GM12878 (cell line): Measurements from ENCODE around the gene PAXX. TPM values are rescaled to one million over a fixed set of nuclear protein-coding genes. Genes with fewer than 3 reads are reported as not detected.

Experiments used
- BACH1 ChIP-seq: fragments of 450-650 bp; IDR thresholded peaks from 2 replicates; pipeline ENCODE4 v1.6.1; 2017; ENCODE audit warnings: mild to moderate bottlenecking, borderline replicate concordance
- CTCF ChIP-seq, 3 experiments: IDR thresholded peaks in 2 of 3; conservative IDR thresholded peaks in 1 of 3; 2 replicates each; pipeline ENCODE4 v1.5.1; 2011; ENCODE audit warnings: low read depth in 3 of 3, low read length in 3 of 3, mild to moderate bottlenecking in 3 of 3, control low read depth in 2 of 3, moderate library complexity in 2 of 3, inconsistent platforms in 1 of 3, mixed read lengths in 1 of 3; ENCODE audit not compliant: control insufficient read depth in 2 of 3, insufficient read depth in 1 of 3; ENCODE audit errors: extremely low read depth in 1 of 3
- DPF2 ChIP-seq: fragments of 450-650 bp; IDR thresholded peaks from 2 replicates; pipeline ENCODE4 v1.6.1; 2017; ENCODE audit warnings: mild to moderate bottlenecking
- FOXM1 ChIP-seq: IDR thresholded peaks from 2 replicates; pipeline ENCODE4 v1.6.1; 2012; ENCODE audit warnings: low read depth, mild to moderate bottlenecking, inconsistent platforms, low read length, moderate library complexity
- GATAD2B ChIP-seq: fragments of 450-650 bp; conservative IDR thresholded peaks from 2 replicates; pipeline ENCODE4 v1.6.1; 2017; ENCODE audit warnings: low read depth, mild to moderate bottlenecking, moderate library complexity
- IKZF1 ChIP-seq: fragments of 450-650 bp; conservative IDR thresholded peaks from 2 replicates; pipeline ENCODE4 v1.6.1; 2017; ENCODE audit warnings: antibody characterized with exemption, mild to moderate bottlenecking
- LARP7 ChIP-seq: fragments of 450-650 bp; IDR thresholded peaks from 2 replicates; pipeline ENCODE4 v1.6.1; 2017; ENCODE audit warnings: mild to moderate bottlenecking
- NR2F1 ChIP-seq: fragments of 450-650 bp; conservative IDR thresholded peaks from 2 replicates; pipeline ENCODE4 v1.6.1; 2017; ENCODE audit warnings: mild to moderate bottlenecking
- SMC3 ChIP-seq: IDR thresholded peaks from 2 replicates; pipeline ENCODE4 v1.6.1; 2011; ENCODE audit warnings: low read length, improper control_type of control experiment, borderline replicate concordance
- STAT1 ChIP-seq: fragments of 450-650 bp; conservative IDR thresholded peaks from 2 replicates; pipeline ENCODE4 v1.6.1; 2014; ENCODE audit warnings: antibody characterized with exemption, mild to moderate bottlenecking
- polyA plus RNA-seq, 11 experiments: library from polyadenylated mRNA; depleted of rRNA in 4 of 11; unstranded in 6 of 11; stranded (reverse) in 5 of 11; fragments of >200 nt; fragmentation: Nextera tagmentation in 4 of 11; fragmentation: Illumina TruSeq in 1 of 11; extraction: Ambion mirVana in 4 of 11; extraction: Trizol in 1 of 11; gene quantifications; 1 replicate in 1 of 11; 2 replicates in 10 of 11; pipeline versions ENCODE4 v1.2.1 to v1.2.3, GENCODE V29; 2011 to 2016; ENCODE audit warnings: inconsistent platforms in 2 of 11, missing spikeins in 2 of 11, low read depth in 1 of 11
- total RNA-seq, 4 experiments: library from RNA; depleted of rRNA in 3 of 4; stranded (reverse); fragments of >200 nt in 3 of 4; fragmentation: Illumina TruSeq in 1 of 4; extraction: Trizol in 1 of 4; gene quantifications; 2 replicates each; pipeline versions ENCODE4 v1.2.1 to v1.2.3, GENCODE V29; 2013 to 2021
- TF ChIP-seq, protein P1 (sequence below): fragments of 450-650 bp; IDR thresholded peaks from 2 replicates; pipeline ENCODE4 v1.6.1; 2018; ENCODE audit warnings: mild to moderate bottlenecking, low read depth, moderate library complexity; ENCODE audit not compliant: partially characterized antibody
- TF ChIP-seq, protein P2 (sequence below): fragments of 450-650 bp; IDR thresholded peaks from 2 replicates; pipeline ENCODE4 v1.6.1; 2016; ENCODE audit warnings: mild to moderate bottlenecking

Gene PAXX
- total and polyA plus RNA-seq, 10 of the 15 experiments (the other 5 are each of a cell fraction or from before 2014, with no cell fraction given) = 0.18 to 60.6 (median 29.5) TPM

DNA sequence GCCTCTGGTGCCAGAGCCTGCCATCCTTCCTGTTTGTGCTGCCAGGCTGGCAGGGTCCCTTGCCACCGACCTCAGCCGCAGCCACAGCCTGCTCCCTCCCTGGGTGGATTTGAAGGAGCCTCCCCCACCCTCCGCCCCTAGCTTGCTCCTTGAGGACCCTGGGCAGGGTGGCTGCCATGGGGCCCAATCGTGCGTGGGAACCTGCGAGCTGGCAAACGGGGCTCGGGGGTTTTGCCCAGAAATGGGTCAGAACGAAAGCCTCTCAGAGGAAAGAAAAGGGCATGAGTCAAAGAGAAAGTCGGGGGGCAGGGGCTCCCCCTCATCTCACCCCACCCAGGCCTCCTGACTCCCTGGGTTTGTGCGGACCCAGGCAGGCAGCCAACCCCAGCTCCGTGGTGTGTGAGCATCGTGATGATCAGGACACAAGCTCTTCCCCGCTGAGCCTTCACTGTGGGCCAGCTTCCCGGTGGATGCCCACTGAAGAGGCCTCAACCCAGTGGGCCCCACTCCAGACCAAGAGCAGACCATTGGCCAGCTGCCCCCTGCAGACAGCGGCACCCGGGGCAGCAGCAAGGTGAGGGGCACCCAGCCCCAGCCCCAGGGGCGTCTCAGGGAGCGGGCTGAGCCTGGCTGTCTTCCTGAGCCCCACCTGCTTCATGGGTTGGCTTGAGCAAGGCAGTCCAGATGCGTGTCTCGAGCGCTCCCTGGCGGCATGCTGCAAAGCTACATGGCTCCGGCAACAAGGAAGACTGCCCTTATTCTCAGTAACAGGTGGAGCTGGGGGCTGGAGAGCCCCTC is 42.7 kb downstream of the PAXX start (continued):
- TF ChIP-seq, protein P1, sequence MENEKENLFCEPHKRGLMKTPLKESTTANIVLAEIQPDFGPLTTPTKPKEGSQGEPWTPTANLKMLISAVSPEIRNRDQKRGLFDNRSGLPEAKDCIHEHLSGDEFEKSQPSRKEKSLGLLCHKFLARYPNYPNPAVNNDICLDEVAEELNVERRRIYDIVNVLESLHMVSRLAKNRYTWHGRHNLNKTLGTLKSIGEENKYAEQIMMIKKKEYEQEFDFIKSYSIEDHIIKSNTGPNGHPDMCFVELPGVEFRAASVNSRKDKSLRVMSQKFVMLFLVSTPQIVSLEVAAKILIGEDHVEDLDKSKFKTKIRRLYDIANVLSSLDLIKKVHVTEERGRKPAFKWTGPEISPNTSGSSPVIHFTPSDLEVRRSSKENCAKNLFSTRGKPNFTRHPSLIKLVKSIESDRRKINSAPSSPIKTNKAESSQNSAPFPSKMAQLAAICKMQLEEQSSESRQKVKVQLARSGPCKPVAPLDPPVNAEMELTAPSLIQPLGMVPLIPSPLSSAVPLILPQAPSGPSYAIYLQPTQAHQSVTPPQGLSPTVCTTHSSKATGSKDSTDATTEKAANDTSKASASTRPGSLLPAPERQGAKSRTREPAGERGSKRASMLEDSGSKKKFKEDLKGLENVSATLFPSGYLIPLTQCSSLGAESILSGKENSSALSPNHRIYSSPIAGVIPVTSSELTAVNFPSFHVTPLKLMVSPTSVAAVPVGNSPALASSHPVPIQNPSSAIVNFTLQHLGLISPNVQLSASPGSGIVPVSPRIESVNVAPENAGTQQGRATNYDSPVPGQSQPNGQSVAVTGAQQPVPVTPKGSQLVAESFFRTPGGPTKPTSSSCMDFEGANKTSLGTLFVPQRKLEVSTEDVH = no peak
- TF ChIP-seq, protein P2, sequence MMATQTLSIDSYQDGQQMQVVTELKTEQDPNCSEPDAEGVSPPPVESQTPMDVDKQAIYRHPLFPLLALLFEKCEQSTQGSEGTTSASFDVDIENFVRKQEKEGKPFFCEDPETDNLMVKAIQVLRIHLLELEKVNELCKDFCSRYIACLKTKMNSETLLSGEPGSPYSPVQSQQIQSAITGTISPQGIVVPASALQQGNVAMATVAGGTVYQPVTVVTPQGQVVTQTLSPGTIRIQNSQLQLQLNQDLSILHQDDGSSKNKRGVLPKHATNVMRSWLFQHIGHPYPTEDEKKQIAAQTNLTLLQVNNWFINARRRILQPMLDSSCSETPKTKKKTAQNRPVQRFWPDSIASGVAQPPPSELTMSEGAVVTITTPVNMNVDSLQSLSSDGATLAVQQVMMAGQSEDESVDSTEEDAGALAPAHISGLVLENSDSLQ = peak; percentile 50
- TF ChIP-seq GATAD2B = peak; percentile 91
- TF ChIP-seq NR2F1 = peak; percentile 42
- no peak for TF ChIP-seq FOXM1
- TF ChIP-seq BACH1 = peak; percentile 60; the same call in 1 of the 2 replicates
- peak; percentile 78 for TF ChIP-seq IKZF1
- peak; percentile 90 to 97 (median 97) for TF ChIP-seq CTCF (IDR thresholded peaks at IDR 0.05 in 2 of 3, conservative IDR thresholded peaks at IDR 0.05 in 1 of 3; ENCODE audit: control insufficient read depth in 2 of 3, extremely low read depth in 1 of 3, insufficient read depth in 1 of 3, low read depth in 3 of 3, low read length in 3 of 3)
- TF ChIP-seq LARP7 = no peak
- peak; percentile 98 for TF ChIP-seq SMC3
- no peak for TF ChIP-seq STAT1
- TF ChIP-seq DPF2 = peak; percentile 90
